ENCODE data around the gene COL28A1.
"Not testable (repeated sequence)": the region's sequence is repeated elsewhere in the genome, so short reads cannot be mapped to it uniquely, and the experiment has no call there.

DNA sequence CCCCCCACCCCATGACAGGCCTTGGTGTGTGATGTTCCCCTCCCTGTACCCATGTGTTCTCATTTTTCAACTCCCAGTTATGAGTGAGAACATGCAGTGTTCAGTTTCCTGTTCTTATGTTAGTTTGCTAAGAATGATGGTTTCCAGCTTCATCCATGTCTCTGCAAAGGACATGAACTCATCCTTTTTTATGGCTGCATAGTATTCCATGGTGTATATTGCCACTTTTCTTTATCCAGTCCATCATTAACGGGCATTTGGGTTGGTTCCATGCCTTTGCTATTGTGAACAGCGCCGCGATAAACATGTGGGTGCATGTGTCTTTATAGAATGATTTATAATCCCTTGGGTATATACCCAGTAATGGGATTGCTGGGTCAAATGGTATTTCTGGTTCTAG lies 147.5 kb downstream of the COL28A1 start:
- TF ChIP-seq, protein P1, sequence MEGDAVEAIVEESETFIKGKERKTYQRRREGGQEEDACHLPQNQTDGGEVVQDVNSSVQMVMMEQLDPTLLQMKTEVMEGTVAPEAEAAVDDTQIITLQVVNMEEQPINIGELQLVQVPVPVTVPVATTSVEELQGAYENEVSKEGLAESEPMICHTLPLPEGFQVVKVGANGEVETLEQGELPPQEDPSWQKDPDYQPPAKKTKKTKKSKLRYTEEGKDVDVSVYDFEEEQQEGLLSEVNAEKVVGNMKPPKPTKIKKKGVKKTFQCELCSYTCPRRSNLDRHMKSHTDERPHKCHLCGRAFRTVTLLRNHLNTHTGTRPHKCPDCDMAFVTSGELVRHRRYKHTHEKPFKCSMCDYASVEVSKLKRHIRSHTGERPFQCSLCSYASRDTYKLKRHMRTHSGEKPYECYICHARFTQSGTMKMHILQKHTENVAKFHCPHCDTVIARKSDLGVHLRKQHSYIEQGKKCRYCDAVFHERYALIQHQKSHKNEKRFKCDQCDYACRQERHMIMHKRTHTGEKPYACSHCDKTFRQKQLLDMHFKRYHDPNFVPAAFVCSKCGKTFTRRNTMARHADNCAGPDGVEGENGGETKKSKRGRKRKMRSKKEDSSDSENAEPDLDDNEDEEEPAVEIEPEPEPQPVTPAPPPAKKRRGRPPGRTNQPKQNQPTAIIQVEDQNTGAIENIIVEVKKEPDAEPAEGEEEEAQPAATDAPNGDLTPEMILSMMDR (IDR thresholded peaks at IDR 0.05; ENCODE audit: low read depth, low read length, poor library complexity, severe bottlenecking): not testable (repeated sequence)
- TF ChIP-seq EZH2phosphoT487 (IDR thresholded peaks at IDR 0.05; ENCODE audit: borderline replicate concordance, low read length): not testable (repeated sequence)

All from DOHH2 (cell line).